Adrenal gland (tissue), 12 donors: Measurements from ENCODE around the gene LRRC8B. TPM values are rescaled to one million over a fixed set of nuclear protein-coding genes. Genes with fewer than 3 reads are reported as not detected.
"Not testable (repeated sequence)": the region's sequence is repeated elsewhere in the genome, so short reads cannot be mapped to it uniquely, and the experiment has no call there.

ENCODE experiments used
- DNase-seq, 7 donors: peaks; one replicate each; pipeline ENCODE4 v3.0.0-alpha.2; 2019 to 2020
- H3K27ac ChIP-seq, 5 donors: fragments of 200-600 bp; sonication (generic) in 4 of 5; 1 replicate in 3 of 5; 2 replicates in 2 of 5; pipeline versions ENCODE4 v1.5.1 to v1.8.0; 2016 to 2020; ENCODE audit warnings: mild to moderate bottlenecking in 1 of 5
- H3K27me3 ChIP-seq: fragments of 200-600 bp; 2 replicates; pipeline ENCODE4 v1.8.0; 2021
- H3K36me3 ChIP-seq, 2 donors: fragments of 200-600 bp; replicated peaks in 1 of 2; 1 replicate in 1 of 2; 2 replicates in 1 of 2; pipeline versions ENCODE4 v1.5.1 to v1.8.0; 2018 to 2022
- H3K4me1 ChIP-seq, 2 donors: fragments of 200-600 bp; replicated peaks in 1 of 2; 1 replicate in 1 of 2; 2 replicates in 1 of 2; pipeline versions ENCODE4 v1.5.1 to v1.8.0; 2018 to 2021
- H3K4me3 ChIP-seq, 4 donors: fragments of 200-600 bp; sonication (generic) in 3 of 4; one replicate each; pipeline ENCODE4 v1.5.1; 2016 to 2018
- H3K9me3 ChIP-seq, 3 donors: fragments of 200-600 bp; sonication (generic) in 1 of 3; replicated peaks in 1 of 3; 1 replicate in 2 of 3; 2 replicates in 1 of 3; pipeline versions ENCODE4 v1.5.1 to v1.8.0; 2016 to 2021
- CTCF ChIP-seq, 6 experiments: fragments of 450-650 bp in 4 of 6; fragments of 200-600 bp in 2 of 6; sonication (generic) in 1 of 6; IDR thresholded peaks; 1 replicate in 5 of 6; 2 replicates in 1 of 6; pipeline versions ENCODE4 v1.5.1 to v1.8.0; 2016 to 2021; ENCODE audit warnings: antibody characterized with exemption in 6 of 6, mild to moderate bottlenecking in 2 of 6, moderate library complexity in 1 of 6
- POLR2A ChIP-seq, 2 donors: fragments of 450-650 bp; IDR thresholded peaks; one replicate each; pipeline ENCODE4 v1.6.1; 2017; ENCODE audit warnings: antibody characterized with exemption in 2 of 2, mild to moderate bottlenecking in 2 of 2, moderate library complexity in 1 of 2
- WGBS, 4 donors: extraction: QIAGEN DNeasy Blood & Tissue Kit in 2 of 4; methylation state at CpG; one replicate each; pipeline versions ENCODE4 v1.1.5 to v1.1.7; 2013 to 2017; 5-methylcytosine and 5-hydroxymethylcytosine counted together
- intact Hi-C, 2 donors: fragments of 100-400 bp; cut with DNase I; formaldehyde crosslinking; loops; one replicate each; pipeline versions ENCODE4 v1.14.1 to v1.15.0; 2022 to 2023
- polyA plus RNA-seq, 3 donors: library from polyadenylated mRNA; stranded (reverse); fragments of 200-250 nt in 2 of 3; fragments of 350-450 nt in 1 of 3; fragmentation: Illumina TruSeq in 1 of 3; extraction: RNeasy Lipid Tissue Mini Kit (QIAGEN cat#74804) in 1 of 3; gene quantifications; one replicate each; pipeline ENCODE4 v1.2.3, GENCODE V29; 2013 to 2014
- total RNA-seq, 9 donors: library from RNA; depleted of rRNA in 4 of 9; stranded (reverse); fragments of >200 nt in 4 of 9; fragments of 120-200 nt in 1 of 9; fragmentation: NEBNext Ultra II Directional in 1 of 9; extraction: Animal tissue kit (Norgen Biotek cat#: 25700) in 1 of 9; gene quantifications; one replicate each; pipeline versions ENCODE4 v1.1.0 to v1.2.4, GENCODE V29; 2013 to 2023
- donor health status: healthy with polysubstance abuse.
- donor health status: Bipolar disorder and iron deficiency.
- donor health status: DM: yes; HTN: yes; CAD: no.
- donor health status: DM: no; HTN: no; CAD: no.
- donor health status: DM: no; HTN: no; CAD: no.
- donor health status: DM: yes; HTN: yes; CAD: no.

Gene LRRC8B
- total and polyA plus RNA-seq, 12 donors: 7.7 to 69.6 (median 39.1) TPM

- WGBS, 4 donors: 71 to 81% (median 74%) methylated on average over 4 of the region's 4 CpGs
- Histone ChIP-seq H3K27ac (peak overlapping the region in 2 of 5 donors; percentile 1 to 14), H3K9me3 (no peaks in the 10 kb centered on the region), H3K4me1 (peaks cover 12 to 22% of the 10 kb centered on the region in 2 donors), H3K36me3 (no peaks in the 10 kb centered on the region), H3K27me3 (no peaks in the 10 kb centered on the region), H3K4me3 (no peak overlapping the region)
- no peak for DNase-seq
- TF ChIP-seq CTCF (IDR thresholded peaks at IDR 0.05) (no peak), POLR2A (IDR thresholded peaks at IDR 0.05) (no peak)
- intact Hi-C loops: no loop called here
These were observed 100.2 kb downstream of the LRRC8B start for GRCh38 chr1:89624715-89625323.

- no peak overlapping the region for H3K4me3 ChIP-seq
- no peak for DNase-seq
- intact Hi-C loops: no loop called here
- TF ChIP-seq POLR2A (IDR thresholded peaks at IDR 0.05) (no peak), CTCF (IDR thresholded peaks at IDR 0.05) (no peak)
- H3K36me3 ChIP-seq: no peaks in the 10 kb centered on the region
- H3K9me3 ChIP-seq: no peaks in the 10 kb centered on the region
- peaks cover 18 to 33% of the 10 kb centered on the region in 2 donors for H3K4me1 ChIP-seq
- no peaks in the 10 kb centered on the region for H3K27me3 ChIP-seq
- no peak overlapping the region for H3K27ac ChIP-seq
These were observed 103.0 kb downstream of the LRRC8B start for GRCh38 chr1:89627596-89627962.

GRCh38 chr1:89629146-89629545 lies 104.5 kb downstream of the LRRC8B start:
- no peaks in the 10 kb centered on the region for H3K9me3 ChIP-seq
- no peak overlapping the region for H3K4me3 ChIP-seq
- DNase-seq: no peak
- H3K27ac ChIP-seq: no peak overlapping the region
- no peaks in the 10 kb centered on the region for H3K36me3 ChIP-seq
- H3K27me3 ChIP-seq: no peaks in the 10 kb centered on the region
- TF ChIP-seq CTCF (IDR thresholded peaks at IDR 0.05): no peak
- TF ChIP-seq POLR2A (IDR thresholded peaks at IDR 0.05): no peak
- 76 to 88% (median 84%) methylated on average over 2 of the region's 2 CpGs for WGBS, 4 donors
- intact Hi-C loops: no loop called here
- H3K4me1 ChIP-seq: peaks cover 13 to 24% of the 10 kb centered on the region in 2 donors

- WGBS, 4 donors: 92 to 97% (median 94%) methylated on average over 2 of the region's 2 CpGs
- H3K9me3 ChIP-seq, H3K27me3 ChIP-seq, DNase-seq, H3K36me3 ChIP-seq, H3K27ac ChIP-seq, H3K4me3 ChIP-seq, intact Hi-C loops: not testable (repeated sequence)
- H3K4me1 ChIP-seq: peaks cover 8 to 23% of the 10 kb centered on the region in 2 donors
These were observed 105.0 kb downstream of the LRRC8B start for GRCh38 chr1:89629600-89629999.

GRCh38 chr1:89630048-89630447 lies 105.4 kb downstream of the LRRC8B start:
- Histone ChIP-seq H3K4me1 (peaks cover 5 to 23% of the 10 kb centered on the region in 2 donors), H3K9me3 (no peaks in the 10 kb centered on the region), H3K36me3 (no peaks in the 10 kb centered on the region), H3K27ac (no peak overlapping the region), H3K27me3 (no peaks in the 10 kb centered on the region), H3K4me3 (no peak overlapping the region)
- WGBS, 4 donors: 93 to 99% (median 97%) methylated on average over 3 of the region's 3 CpGs
- no peak for DNase-seq
- TF ChIP-seq CTCF (IDR thresholded peaks at IDR 0.05): no peak
- no peak for TF ChIP-seq POLR2A (IDR thresholded peaks at IDR 0.05)
- intact Hi-C loops: loop anchor here (5.0 to 10.0 kb wide), 2 partner anchors 65 to 132 kb away; no protein-coding TSS in a partner anchor
